MM.1S (cell line): ENCODE data around the gene SENP6.
"Not testable (repeated sequence)": the region's sequence is repeated elsewhere in the genome, so short reads cannot be mapped to it uniquely, and the experiment has no call there.

Experiments used
- DNase-seq: peaks from one replicate; pipeline ENCODE4 v3.0.0-alpha.2; 2015
- H2AFZ ChIP-seq: fragments of 300-600 bp; sonication (generic); 2 replicates; pipeline ENCODE4 v1.6.0; 2016; ENCODE audit warnings: antibody characterized with exemption, low read length
- H3F3A ChIP-seq: fragments of 300-600 bp; sonication (generic); 2 replicates; pipeline ENCODE4 v1.6.1; 2016; ENCODE audit warnings: mild to moderate bottlenecking, antibody characterized with exemption, low read length, moderate library complexity, mixed read lengths; ENCODE audit not compliant: insufficient read depth
- H3K27ac ChIP-seq: fragments of 300-600 bp; sonication (generic); 2 replicates; pipeline ENCODE4 v1.5.1; 2016; ENCODE audit warnings: mild to moderate bottlenecking, low read length
- H3K27me3 ChIP-seq: fragments of 300-600 bp; sonication (generic); replicated peaks from 2 replicates; pipeline ENCODE4 v1.6.0; 2016; ENCODE audit warnings: low read length; ENCODE audit not compliant: insufficient read depth
- H3K36me3 ChIP-seq: fragments of 300-600 bp; sonication (generic); replicated peaks from 2 replicates; pipeline ENCODE4 v1.6.1; 2016; ENCODE audit warnings: mild to moderate bottlenecking, low read length, mixed read lengths; ENCODE audit not compliant: insufficient read depth
- H3K4me1 ChIP-seq: fragments of 300-600 bp; sonication (generic); 2 replicates; pipeline ENCODE4 v1.6.1; 2016; ENCODE audit warnings: low read length, mixed read lengths
- H3K4me2 ChIP-seq: fragments of 300-600 bp; sonication (generic); 2 replicates; pipeline ENCODE4 v1.6.0; 2016; ENCODE audit warnings: low read depth, low read length
- H3K4me3 ChIP-seq: fragments of 300-600 bp; sonication (generic); 2 replicates; pipeline ENCODE4 v1.5.1; 2016; ENCODE audit warnings: low read length, mixed read lengths
- H3K79me2 ChIP-seq: fragments of 300-600 bp; sonication (generic); 2 replicates; pipeline ENCODE4 v1.6.1; 2016; ENCODE audit warnings: mixed run types, low read length, mixed read lengths
- H3K9ac ChIP-seq: fragments of 300-600 bp; sonication (generic); 2 replicates; pipeline ENCODE4 v1.6.1; 2016; ENCODE audit warnings: low read length, mixed read lengths
- H3K9me2 ChIP-seq: fragments of 300-600 bp; sonication (generic); replicated peaks from 2 replicates; pipeline ENCODE4 v1.6.1; 2016; ENCODE audit warnings: mild to moderate bottlenecking, low read length, mixed read lengths; ENCODE audit not compliant: insufficient read depth
- H3K9me3 ChIP-seq: fragments of 300-600 bp; sonication (generic); replicated peaks from 2 replicates; pipeline ENCODE4 v1.6.1; 2016; ENCODE audit warnings: mild to moderate bottlenecking, low read length, mixed read lengths; ENCODE audit not compliant: insufficient read depth
- H4K20me1 ChIP-seq: fragments of 300-600 bp; sonication (generic); 2 replicates; pipeline ENCODE4 v1.6.1; 2016; ENCODE audit warnings: mild to moderate bottlenecking, low read length, moderate library complexity, mixed read lengths; ENCODE audit not compliant: insufficient read depth
- EZH2 ChIP-seq: fragments of 300-600 bp; sonication (generic); optimal IDR thresholded peaks from 2 replicates; pipeline ENCODE3; 2017; ENCODE audit warnings: low read depth, mild to moderate bottlenecking, antibody characterized with exemption, low read length, mixed read lengths
- EZH2phosphoT487 ChIP-seq: fragments of 300-600 bp; sonication (generic); IDR thresholded peaks from 2 replicates; pipeline ENCODE4 v1.6.1; 2018; ENCODE audit warnings: antibody characterized with exemption, low read length
- TF ChIP-seq, protein P1 (sequence below): fragments of 300-600 bp; sonication (generic); IDR thresholded peaks from 2 replicates; pipeline ENCODE4 v1.5.1; 2016; ENCODE audit warnings: antibody characterized with exemption, low read length, mixed read lengths

Gene SENP6

DNA sequence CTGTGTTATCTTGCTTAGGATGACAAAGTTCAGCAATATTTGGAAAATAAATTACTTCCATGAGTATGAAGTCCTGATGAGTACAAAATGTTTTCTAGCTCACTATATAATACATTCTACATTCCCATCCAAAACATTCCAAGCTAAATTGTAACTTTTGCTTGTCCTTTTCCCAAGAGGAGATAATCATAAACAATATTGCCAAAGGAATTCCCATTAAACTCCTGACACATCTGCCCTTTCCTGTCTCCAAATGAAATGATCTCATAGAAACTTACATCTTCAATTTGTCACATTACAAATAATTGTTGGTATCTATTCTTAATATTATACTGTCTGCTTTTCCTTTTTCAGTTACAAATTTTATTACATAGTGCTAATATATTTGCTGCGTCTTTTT, 20.4 kb upstream of the SENP6 start:
- Histone ChIP-seq H3K9me3 (no peaks in the 10 kb centered on the region), H3K27ac (no peak overlapping the region), H3F3A (no peaks in the 10 kb centered on the region), H4K20me1 (no peaks in the 10 kb centered on the region), H3K4me3 (no peak overlapping the region), H3K4me2 (no peak overlapping the region), H3K9me2 (no peaks in the 10 kb centered on the region), H3K79me2 (no peaks in the 10 kb centered on the region), H3K9ac (no peak overlapping the region), H3K4me1 (no peaks in the 10 kb centered on the region), H3K27me3 (no peaks in the 10 kb centered on the region), H3K36me3 (no peaks in the 10 kb centered on the region), H2AFZ (no peak overlapping the region)
- no peak for TF ChIP-seq EZH2phosphoT487
- TF ChIP-seq, protein P1, sequence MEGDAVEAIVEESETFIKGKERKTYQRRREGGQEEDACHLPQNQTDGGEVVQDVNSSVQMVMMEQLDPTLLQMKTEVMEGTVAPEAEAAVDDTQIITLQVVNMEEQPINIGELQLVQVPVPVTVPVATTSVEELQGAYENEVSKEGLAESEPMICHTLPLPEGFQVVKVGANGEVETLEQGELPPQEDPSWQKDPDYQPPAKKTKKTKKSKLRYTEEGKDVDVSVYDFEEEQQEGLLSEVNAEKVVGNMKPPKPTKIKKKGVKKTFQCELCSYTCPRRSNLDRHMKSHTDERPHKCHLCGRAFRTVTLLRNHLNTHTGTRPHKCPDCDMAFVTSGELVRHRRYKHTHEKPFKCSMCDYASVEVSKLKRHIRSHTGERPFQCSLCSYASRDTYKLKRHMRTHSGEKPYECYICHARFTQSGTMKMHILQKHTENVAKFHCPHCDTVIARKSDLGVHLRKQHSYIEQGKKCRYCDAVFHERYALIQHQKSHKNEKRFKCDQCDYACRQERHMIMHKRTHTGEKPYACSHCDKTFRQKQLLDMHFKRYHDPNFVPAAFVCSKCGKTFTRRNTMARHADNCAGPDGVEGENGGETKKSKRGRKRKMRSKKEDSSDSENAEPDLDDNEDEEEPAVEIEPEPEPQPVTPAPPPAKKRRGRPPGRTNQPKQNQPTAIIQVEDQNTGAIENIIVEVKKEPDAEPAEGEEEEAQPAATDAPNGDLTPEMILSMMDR, result no peak
- no peak for TF ChIP-seq EZH2
- DNase-seq, result no peak

DNA sequence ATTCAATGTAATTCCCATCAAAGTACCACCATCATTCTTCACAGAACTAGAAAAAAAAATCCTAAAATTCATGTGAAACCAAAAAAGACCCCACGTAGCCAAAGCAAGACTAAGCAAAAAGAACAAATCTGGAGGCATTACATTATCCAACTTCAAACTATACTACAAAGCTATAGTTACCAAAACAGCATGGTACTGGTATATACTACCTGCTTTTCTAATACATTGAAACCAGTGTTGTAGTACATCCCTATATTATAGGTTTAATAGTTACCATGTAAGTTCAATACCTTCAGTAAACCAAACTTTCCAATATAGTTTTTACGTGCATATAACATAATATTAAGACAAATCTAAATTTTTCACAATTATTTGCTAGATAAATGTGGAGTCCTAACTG, 17.1 kb upstream of the SENP6 start:
- not testable (repeated sequence) for H3K36me3 ChIP-seq, H3K9ac ChIP-seq, H3K4me2 ChIP-seq, H4K20me1 ChIP-seq, DNase-seq, H3K79me2 ChIP-seq, H3K27me3 ChIP-seq, H3K4me3 ChIP-seq, H3K9me3 ChIP-seq, H2AFZ ChIP-seq, H3F3A ChIP-seq, H3K27ac ChIP-seq, H3K9me2 ChIP-seq, H3K4me1 ChIP-seq

DNA sequence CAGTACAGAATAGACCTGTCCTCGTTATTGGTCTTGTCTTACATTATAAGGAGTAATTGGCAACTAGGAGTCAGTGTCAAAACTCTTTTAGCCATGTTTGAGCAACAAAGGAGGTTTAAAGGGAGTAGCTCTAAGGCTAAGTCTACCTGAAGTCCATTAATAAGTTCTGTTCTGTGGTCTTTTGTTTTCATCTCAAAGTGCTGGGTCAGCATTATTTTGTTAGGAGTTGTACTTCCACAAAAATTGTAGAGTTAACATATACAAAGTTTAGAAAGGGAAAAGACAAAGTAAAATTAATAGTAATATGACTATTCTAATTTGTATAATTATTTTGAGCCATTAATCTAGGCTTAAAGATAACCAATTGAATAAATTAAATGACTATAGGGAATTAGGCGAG, 12.7 kb upstream of the SENP6 start:
- Histone ChIP-seq H4K20me1 (no peaks in the 10 kb centered on the region), H3K9ac (no peak overlapping the region), H3K4me3 (no peak overlapping the region), H3K27me3 (no peaks in the 10 kb centered on the region), H3F3A (no peaks in the 10 kb centered on the region), H3K4me1 (no peaks in the 10 kb centered on the region), H3K9me3 (no peaks in the 10 kb centered on the region), H3K36me3 (no peaks in the 10 kb centered on the region), H3K27ac (no peak overlapping the region), H3K9me2 (no peaks in the 10 kb centered on the region), H3K79me2 (no peaks in the 10 kb centered on the region), H3K4me2 (no peak overlapping the region), H2AFZ (no peak overlapping the region)
- DNase-seq, result no peak
- TF ChIP-seq EZH2phosphoT487 (no peak), EZH2 (no peak)
- TF ChIP-seq, protein P1, result no peak

DNA sequence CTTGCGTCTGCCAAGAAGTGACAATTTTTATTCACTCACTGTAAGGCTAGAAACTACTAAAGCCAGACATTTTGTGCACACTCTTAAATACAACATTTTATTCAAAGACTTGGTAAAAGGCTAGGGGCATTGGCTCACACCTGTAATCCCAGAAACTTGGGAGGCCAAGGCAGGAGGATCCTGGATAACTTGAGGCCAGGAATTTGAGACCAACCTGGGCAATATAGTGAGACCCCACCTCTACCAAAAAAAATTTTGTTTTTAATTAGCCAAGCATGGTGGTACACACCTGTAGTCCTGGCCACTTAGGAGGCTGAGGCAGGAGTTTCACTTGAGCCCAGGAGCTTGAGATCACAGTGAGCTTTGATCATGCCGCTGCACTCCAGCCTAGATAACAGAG, 11.3 kb upstream of the SENP6 start:
- Histone ChIP-seq H3K4me3 (no peak overlapping the region), H3K9me2 (no peaks in the 10 kb centered on the region), H3K9ac (no peak overlapping the region), H3F3A (no peaks in the 10 kb centered on the region), H3K27me3 (no peaks in the 10 kb centered on the region), H3K79me2 (no peaks in the 10 kb centered on the region), H4K20me1 (no peaks in the 10 kb centered on the region), H3K4me2 (no peak overlapping the region), H3K9me3 (no peaks in the 10 kb centered on the region), H3K27ac (no peak overlapping the region), H3K36me3 (no peaks in the 10 kb centered on the region), H3K4me1 (no peaks in the 10 kb centered on the region), H2AFZ (no peak overlapping the region)
- no peak for TF ChIP-seq EZH2phosphoT487
- TF ChIP-seq, protein P1, result no peak
- TF ChIP-seq EZH2, result no peak
- no peak for DNase-seq

DNA sequence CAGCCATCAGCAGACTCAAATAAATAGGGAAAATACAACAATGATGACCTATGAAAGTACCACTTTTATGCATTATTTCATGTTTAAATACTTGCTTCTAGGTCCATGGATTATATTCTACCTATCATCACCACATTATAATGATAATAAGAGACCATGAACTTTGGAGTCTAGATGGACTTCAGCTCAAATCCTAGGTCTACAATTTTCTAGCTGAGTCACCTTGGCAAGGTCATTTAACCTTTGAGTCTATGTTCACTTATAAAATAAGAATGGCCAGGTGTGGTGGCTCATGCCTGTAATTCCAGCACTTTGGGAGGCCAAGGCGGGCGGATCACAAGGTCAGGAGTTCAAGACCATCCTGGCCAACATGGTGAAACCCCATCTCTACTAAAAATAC, 5.3 kb upstream of the SENP6 start:
- not testable (repeated sequence) for H3K9me3 ChIP-seq, H2AFZ ChIP-seq, H4K20me1 ChIP-seq, H3K9ac ChIP-seq, DNase-seq, H3K36me3 ChIP-seq, H3F3A ChIP-seq, H3K4me1 ChIP-seq, H3K4me3 ChIP-seq, H3K27ac ChIP-seq, H3K79me2 ChIP-seq, H3K27me3 ChIP-seq, H3K9me2 ChIP-seq, H3K4me2 ChIP-seq
